ENCODE results near the gene ARHGAP26.

The ARHGAP26 gene

GRCh38 chr5:143222287-143223231, 452.4 kb downstream of the ARHGAP26 start:
- peak; percentile 65 for DNase-seq (ENCODE audit: low spot score)

- no peak for DNase-seq (ENCODE audit: low spot score)
Observed at GRCh38 chr5:143224672-143225071, 454.5 kb downstream of the ARHGAP26 start.

- DNase-seq (ENCODE audit: low spot score) = no peak
Observed at GRCh38 chr5:143225511-143225910, 455.3 kb downstream of the ARHGAP26 start.

GRCh38 chr5:143226361-143226760, 456.2 kb downstream of the ARHGAP26 start:
- no peak for DNase-seq (ENCODE audit: low spot score)

- no peak for DNase-seq (ENCODE audit: low spot score)
Observed at GRCh38 chr5:143226872-143227271, 456.7 kb downstream of the ARHGAP26 start.

- DNase-seq (ENCODE audit: low spot score) = no peak
Observed at GRCh38 chr5:143227301-143227700, 457.1 kb downstream of the ARHGAP26 start.

GRCh38 chr5:143228597-143229293, 458.6 kb downstream of the ARHGAP26 start:
- DNase-seq (ENCODE audit: low spot score) = peak; percentile 33

- no peak for DNase-seq (ENCODE audit: low spot score)
Observed at GRCh38 chr5:143229426-143229895, 459.3 kb downstream of the ARHGAP26 start.

- peak; percentile 60 for DNase-seq (ENCODE audit: low spot score)
Observed at GRCh38 chr5:143229896-143230675, 459.9 kb downstream of the ARHGAP26 start.

GRCh38 chr5:143230676-143230996, 460.5 kb downstream of the ARHGAP26 start:
- no peak for DNase-seq (ENCODE audit: low spot score)

- no peak for DNase-seq (ENCODE audit: low spot score)
Observed at GRCh38 chr5:143231416-143231815, 461.2 kb downstream of the ARHGAP26 start.

- DNase-seq (ENCODE audit: low spot score) = no peak
Observed at GRCh38 chr5:143231973-143232812, 462.0 kb downstream of the ARHGAP26 start.

GRCh38 chr5:143233031-143233430, 462.9 kb downstream of the ARHGAP26 start:
- no peak for DNase-seq (ENCODE audit: low spot score)

GRCh38 chr5:143234162-143234842, 464.1 kb downstream of the ARHGAP26 start:
- no peak for DNase-seq (ENCODE audit: low spot score)

- DNase-seq (ENCODE audit: low spot score) = no peak
Observed at GRCh38 chr5:143235423-143235822, 465.2 kb downstream of the ARHGAP26 start.

GRCh38 chr5:143236682-143237081, 466.5 kb downstream of the ARHGAP26 start:
- DNase-seq (ENCODE audit: low spot score) = no peak

GRCh38 chr5:143237664-143238063, 467.5 kb downstream of the ARHGAP26 start:
- DNase-seq (ENCODE audit: low spot score) = no peak

GRCh38 chr5:143238620-143239019, 468.4 kb downstream of the ARHGAP26 start:
- no peak for DNase-seq (ENCODE audit: low spot score)

- DNase-seq (ENCODE audit: low spot score) = no peak
Observed at GRCh38 chr5:143239882-143240518, 469.8 kb downstream of the ARHGAP26 start.

GRCh38 chr5:143241892-143242291, 471.7 kb downstream of the ARHGAP26 start:
- DNase-seq (ENCODE audit: low spot score) = no peak

Data from activated CD4-positive, alpha-beta T cell treated with anti-CD3 and anti-CD28 coated beads, Interleukin-2, Interleukin-4, amounts not matched to agents 100 ng/mL and 50 ng/mL, durations not matched to agents 16 hours and 8 hours (primary cell).